B cell (primary cell): Measurements from ENCODE around the gene SUOX.

Experiments used
- EZH2 ChIP-seq: IDR thresholded peaks from 2 replicates; pipeline ENCODE4 v1.6.1; 2012; ENCODE audit warnings: borderline replicate concordance, low read depth, mild to moderate bottlenecking, moderate library complexity, low read length; ENCODE audit not compliant: insufficient read depth, poor library complexity, severe bottlenecking
- TF ChIP-seq, protein P1 (sequence below): fragments of 200-600 bp; IDR thresholded peaks from one replicate; pipeline ENCODE4 v1.8.0; 2022; ENCODE audit warnings: antibody characterized with exemption, mild to moderate bottlenecking

DNA sequence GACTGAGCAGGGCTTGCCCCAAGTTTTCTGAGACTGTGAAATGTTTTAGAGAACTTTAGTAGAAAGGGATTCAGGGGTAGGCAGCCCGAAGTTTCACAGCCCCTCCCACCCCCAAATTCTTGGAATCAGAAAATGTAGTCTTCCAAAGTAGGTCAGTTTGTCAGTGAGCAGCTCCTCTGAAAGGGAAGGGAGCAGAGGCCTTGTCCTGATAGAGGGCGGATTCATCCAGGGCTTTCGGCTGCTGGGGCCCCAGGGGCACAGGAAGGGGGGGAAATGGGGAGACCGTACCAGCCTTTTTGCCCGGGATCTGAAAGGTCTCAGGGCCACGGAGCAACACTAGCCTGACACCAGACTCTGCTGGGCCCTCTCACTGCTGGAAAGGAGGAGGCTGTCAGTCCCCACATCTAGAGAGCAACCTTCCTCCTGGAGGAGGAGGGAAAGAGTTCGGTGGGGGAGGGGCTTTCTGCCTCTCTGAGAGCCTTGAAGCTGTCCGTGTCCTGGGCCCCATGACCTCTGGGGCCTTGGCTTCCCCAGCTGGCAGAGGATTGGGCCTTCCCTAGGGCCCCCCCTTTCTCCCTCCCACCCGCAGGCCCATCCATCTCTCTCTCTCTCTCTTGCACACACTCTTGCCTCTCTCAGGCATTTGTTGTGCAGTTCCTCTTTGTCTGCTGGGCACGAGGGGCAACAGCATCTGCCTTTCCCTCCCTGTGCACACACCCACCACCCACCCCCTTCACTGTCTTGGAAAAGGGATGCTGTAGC, 23.5 kb downstream of the SUOX start, which contains the start of gene IKZF4:
- no peak for TF ChIP-seq EZH2
- TF ChIP-seq, protein P1, sequence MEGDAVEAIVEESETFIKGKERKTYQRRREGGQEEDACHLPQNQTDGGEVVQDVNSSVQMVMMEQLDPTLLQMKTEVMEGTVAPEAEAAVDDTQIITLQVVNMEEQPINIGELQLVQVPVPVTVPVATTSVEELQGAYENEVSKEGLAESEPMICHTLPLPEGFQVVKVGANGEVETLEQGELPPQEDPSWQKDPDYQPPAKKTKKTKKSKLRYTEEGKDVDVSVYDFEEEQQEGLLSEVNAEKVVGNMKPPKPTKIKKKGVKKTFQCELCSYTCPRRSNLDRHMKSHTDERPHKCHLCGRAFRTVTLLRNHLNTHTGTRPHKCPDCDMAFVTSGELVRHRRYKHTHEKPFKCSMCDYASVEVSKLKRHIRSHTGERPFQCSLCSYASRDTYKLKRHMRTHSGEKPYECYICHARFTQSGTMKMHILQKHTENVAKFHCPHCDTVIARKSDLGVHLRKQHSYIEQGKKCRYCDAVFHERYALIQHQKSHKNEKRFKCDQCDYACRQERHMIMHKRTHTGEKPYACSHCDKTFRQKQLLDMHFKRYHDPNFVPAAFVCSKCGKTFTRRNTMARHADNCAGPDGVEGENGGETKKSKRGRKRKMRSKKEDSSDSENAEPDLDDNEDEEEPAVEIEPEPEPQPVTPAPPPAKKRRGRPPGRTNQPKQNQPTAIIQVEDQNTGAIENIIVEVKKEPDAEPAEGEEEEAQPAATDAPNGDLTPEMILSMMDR: no peak
